ENCODE results near the gene PCID2.
"Not testable (repeated sequence)": the region's sequence is repeated elsewhere in the genome, so short reads cannot be mapped to it uniquely, and the experiment has no call there.

The PCID2 gene

GRCh38 chr13:113164492-113164891 lies 44.0 kb downstream of the PCID2 start:
- no peak for FAIRE-seq

DNA sequence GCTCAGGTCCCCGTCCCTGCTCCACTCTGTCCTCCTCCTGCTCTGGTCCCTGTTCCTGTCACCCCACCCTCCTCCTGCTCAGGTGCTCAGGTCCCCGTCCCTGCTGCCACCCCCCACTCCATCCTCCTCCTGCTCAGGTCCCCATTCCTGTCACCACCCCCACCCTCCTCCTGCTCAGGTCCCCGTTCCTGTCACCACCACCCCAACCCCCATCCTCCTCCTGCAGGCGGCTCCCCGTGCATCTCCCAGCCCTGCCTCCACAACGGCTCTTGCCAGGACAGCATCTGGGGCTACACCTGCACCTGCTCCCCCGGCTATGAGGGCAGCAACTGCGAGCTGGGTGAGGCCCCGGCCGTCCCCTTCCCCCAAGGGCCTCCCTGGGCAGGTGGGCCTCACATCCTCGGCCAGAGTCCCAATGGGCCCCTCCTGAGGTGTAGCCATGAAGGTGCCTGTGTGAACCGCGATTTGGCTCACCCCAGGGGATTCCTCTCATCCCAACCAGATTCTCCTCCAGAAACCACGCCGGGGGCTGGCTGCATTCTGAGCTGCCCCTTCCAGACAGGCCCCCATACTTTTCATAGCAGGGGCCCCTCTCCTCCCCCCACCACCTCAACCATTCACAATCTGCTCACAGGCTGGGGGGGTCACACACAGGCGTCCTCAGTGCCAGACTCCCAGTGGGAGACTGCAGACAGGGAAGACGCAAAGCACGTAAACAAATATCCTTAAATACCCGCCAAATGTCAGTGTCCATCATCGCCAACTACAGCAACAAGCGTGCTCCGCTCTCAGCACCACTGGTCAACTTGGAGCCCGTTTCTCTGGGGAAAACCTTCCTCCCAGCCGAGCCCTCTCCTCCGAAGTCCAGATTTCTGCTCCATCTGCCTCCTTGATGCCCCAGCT lies 45.4 kb downstream of the PCID2 start:
- no peak for FAIRE-seq

- FAIRE-seq, result not testable (repeated sequence)
Measured at GRCh38 chr13:113161975-113162374, 46.5 kb downstream of the PCID2 start.

- FAIRE-seq, result no peak
Measured at GRCh38 chr13:113161433-113161832, 47.0 kb downstream of the PCID2 start.

- no peak for FAIRE-seq
Measured at GRCh38 chr13:113160983-113161382, 47.5 kb downstream of the PCID2 start.

- FAIRE-seq, result no peak
Measured at GRCh38 chr13:113159701-113160100, 48.8 kb downstream of the PCID2 start.

DNA sequence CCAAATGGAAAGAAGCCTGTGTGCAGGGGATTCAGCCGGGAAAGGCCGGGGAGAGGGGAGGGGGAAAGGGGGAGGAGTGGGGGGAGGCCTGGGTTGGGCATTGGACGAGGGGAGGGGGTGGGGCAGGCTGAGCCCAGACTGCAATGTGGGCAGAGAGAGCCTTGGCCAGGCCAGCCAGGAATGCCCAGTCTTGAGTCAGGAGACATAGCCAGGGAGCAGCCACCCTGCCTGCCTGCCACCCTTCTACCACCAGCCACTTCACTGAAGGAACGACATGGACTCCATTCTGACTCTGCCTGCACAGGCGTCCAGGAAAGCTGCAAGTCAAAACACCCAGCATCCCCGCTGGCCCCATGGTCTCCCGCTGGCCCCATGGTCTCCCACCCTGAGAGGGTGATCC lies 49.5 kb downstream of the PCID2 start:
- no peak for FAIRE-seq

DNA sequence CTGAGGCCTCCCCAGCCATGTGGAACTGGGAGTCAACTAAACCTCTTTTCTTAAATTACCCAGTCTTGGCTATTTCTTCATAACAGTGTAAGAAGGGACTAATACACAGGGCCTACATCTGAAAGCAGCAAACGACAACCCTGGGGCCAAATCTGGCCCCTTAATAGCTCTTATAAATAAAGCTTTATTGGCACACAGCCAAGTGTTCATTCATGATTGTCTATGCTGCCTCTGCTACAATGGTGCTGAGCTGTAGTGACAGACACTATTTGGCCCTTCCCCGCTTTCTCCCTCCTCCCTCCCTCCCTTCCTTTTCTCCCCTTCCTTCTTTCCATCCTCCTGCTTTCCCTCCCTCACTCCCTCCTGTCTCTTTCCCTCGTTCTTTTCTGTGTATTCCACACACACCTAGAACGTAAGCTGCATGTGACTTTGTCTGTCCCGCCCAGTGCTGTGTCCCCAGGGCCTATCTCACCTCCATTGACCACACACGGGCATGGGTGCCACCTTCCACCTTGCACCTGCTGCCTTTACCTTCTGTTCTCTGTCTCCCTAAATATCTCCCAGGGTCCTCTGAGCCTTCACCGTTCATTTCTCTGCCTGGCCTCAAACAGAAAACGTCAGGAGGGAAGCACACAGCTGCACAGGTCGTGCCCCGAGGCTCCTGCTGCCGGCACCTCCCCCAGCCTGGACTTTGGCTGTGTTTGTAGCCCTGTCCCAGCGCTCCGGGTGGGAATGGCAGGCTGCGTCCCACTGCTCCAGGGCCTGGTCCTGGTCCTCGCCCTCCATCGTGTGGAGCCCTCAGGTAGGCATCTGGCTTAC lies 50.3 kb downstream of the PCID2 start, which contains the start of gene PROZ:
Gene PROZ (plus strand): TSS at position 720 of the 819 bp plus-strand sequence. CDS start 13 bp downstream, at position 733.
- no peak for FAIRE-seq

DNA sequence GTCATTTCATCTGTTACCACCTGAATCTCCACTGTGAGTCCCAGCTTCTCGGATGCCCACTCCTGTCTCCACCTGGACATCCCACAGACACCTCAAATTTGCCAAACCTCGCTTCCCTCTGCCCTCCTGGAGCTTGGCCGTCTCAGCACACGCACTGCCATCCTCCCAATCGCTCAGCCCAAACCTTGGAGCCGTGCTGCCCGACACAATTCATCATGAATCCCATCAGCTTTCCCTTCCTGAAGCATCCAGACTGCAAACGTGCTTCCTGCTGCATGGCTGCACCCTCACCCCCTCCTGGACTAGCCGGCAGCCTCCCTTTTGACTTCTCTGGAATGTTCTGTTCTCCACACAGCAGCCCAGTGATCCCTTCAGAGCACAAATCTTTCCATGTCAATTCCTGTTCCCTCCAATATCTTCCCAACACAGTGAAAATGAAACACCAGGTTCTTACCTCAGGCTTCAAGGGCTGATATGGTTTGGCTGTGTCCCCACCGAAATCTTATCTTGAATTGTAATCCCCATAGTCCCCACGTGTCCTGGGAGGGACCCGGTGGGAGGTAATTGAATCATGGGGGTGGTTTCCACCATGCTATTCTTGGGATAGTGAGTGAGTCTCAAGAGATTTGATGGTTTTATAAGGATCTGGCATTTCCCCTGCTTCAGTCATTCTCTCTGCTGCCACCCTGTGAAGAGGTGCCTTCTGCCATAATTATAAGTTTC lies 51.1 kb downstream of the PCID2 start:
- FAIRE-seq, result no peak

- FAIRE-seq, result no peak
Measured at GRCh38 chr13:113155982-113156655, 52.4 kb downstream of the PCID2 start.

- FAIRE-seq, result no peak
Measured at GRCh38 chr13:113155201-113155600, 53.3 kb downstream of the PCID2 start.

DNA sequence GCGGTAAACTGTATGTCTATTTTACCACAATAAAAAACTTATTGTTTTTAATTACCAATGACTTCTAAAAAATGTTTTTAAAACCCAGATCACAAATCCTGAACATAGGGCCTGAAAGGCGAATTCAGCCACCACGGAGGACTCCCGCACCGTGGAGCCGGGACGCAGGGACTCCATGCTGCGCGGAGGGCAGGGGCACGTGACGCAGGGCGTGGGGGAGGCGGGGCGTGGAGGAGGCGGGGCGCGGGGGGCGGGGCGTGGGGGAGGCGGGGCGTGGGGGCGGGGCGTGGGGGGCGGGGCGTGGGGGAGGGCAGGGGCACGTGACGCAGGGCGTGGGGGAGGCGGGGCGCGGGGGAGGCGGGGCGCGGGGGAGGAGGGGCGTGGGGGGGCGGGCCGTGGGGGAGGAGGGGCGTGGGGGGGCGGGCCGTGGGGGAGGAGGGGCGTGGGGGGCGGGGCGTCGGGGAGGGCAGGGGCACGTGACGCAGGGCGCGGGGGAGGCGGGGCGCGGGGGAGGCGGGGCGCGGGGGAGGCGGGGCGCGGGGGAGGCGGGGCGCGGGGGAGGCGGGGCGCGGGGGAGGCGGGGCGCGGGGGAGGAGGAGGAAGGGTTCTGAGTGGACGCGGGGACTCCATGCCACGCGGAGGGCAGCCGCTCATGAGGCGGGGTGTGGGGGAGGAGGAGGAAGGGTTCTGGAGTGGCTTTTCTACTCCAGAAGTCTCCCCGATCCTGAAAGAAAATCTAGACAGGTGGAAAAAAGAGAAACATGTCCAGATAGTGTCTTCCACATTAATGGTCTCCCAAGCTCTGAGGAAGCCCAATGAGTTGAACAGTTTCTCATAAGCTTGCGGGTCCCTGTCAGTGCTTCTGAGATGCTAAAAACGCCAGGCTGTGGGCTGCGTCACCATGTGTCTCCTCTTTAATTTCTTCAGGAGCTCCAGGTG lies 54.4 kb downstream of the PCID2 start:
- no peak for FAIRE-seq

- FAIRE-seq, result no peak
Measured at GRCh38 chr13:113152984-113153809, 55.3 kb downstream of the PCID2 start.

- no peak for FAIRE-seq
Measured at GRCh38 chr13:113152691-113152983, 55.8 kb downstream of the PCID2 start.

GRCh38 chr13:113151745-113152690 lies 56.5 kb downstream of the PCID2 start:
- FAIRE-seq, result no peak

DNA sequence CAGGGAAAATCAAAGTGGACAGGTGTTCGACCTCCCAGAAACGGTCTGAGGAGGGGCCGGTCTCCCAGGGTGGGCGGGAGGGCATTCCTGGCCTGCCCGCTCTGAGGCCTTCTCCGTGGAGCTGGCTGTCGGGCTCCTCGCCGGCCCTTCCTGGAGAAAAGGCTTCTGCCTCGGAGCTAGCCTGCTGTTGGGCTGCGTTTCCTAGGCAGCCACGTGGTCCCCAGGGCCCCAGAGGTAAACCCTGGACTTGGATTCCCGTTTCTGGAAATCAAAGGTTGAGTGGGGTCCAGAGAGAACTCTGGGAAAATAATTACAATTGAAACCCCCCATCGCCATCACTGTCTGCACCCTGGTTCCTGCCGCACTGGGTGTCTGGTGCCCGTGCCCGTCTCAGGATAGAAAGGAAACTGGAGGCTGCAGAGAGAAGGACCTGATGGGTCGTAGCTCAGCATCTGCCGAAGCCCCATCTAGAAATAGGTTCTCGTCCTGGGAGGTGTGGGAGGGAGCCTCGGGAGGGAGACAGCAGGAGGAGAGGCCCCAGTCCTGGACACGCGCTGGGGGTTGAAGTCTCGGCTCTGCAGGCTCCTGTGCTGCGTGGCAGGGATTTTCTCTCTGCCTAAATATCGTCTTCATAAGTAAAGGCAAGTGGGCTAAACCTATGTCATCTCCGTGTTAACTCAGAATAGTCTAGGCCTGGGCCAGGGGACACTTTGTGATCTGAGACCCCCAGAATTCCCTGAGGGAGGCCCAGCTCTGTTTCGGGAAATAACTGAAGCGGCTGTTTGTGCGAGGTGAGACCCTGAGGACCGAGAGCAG lies 57.7 kb downstream of the PCID2 start:
- FAIRE-seq, result no peak

GRCh38 chr13:113149711-113150549 lies 58.5 kb downstream of the PCID2 start:
- FAIRE-seq, result no peak
